Right lobe of liver (tissue), 6 donors: ENCODE results near the gene PNPLA1. TPM values are rescaled to one million over a fixed set of nuclear protein-coding genes. Genes with fewer than 3 reads are reported as not detected.

Experiments used
- ATAC-seq, 4 donors: fragments of 200-7000 bp; cut with Tn5 transposase; one replicate each; pipeline ENCODE4 v1.9.1; 2020; ENCODE audit warnings: mild to moderate bottlenecking in 4 of 4, moderate library complexity in 4 of 4
- DNase-seq, 3 donors: peaks; one replicate each; pipeline ENCODE4 v3.0.0-alpha.2; 2020
- H3K27ac ChIP-seq, 3 donors: fragments of 200-600 bp; one replicate each; pipeline ENCODE4 v1.8.0; 2022
- H3K27me3 ChIP-seq, 2 donors: fragments of 200-600 bp; one replicate each; pipeline ENCODE4 v1.8.0; 2022
- H3K36me3 ChIP-seq, 4 donors: fragments of 200-600 bp; sonication (generic) in 1 of 4; one replicate each; pipeline versions ENCODE4 v1.5.1 to v1.8.0; 2017 to 2022; ENCODE audit warnings: control low read depth in 1 of 4
- H3K4me1 ChIP-seq, 4 donors: fragments of 200-600 bp; sonication (generic) in 1 of 4; one replicate each; pipeline versions ENCODE4 v1.5.1 to v1.8.0; 2017 to 2022; ENCODE audit warnings: control low read depth in 1 of 4
- H3K4me3 ChIP-seq, 3 donors: fragments of 200-600 bp; one replicate each; pipeline ENCODE4 v1.8.0; 2022
- H3K9me3 ChIP-seq, 4 donors: fragments of 200-600 bp; sonication (generic) in 1 of 4; one replicate each; pipeline versions ENCODE4 v1.5.1 to v1.8.0; 2017 to 2022; ENCODE audit warnings: control low read depth in 1 of 4
- CTCF ChIP-seq, 4 donors: fragments of 200-600 bp in 3 of 4; fragments of 450-650 bp in 1 of 4; IDR thresholded peaks; one replicate each; pipeline versions ENCODE4 v1.5.1 to v1.8.0; 2016 to 2022; ENCODE audit warnings: antibody characterized with exemption in 4 of 4, mild to moderate bottlenecking in 2 of 4
- POLR2A ChIP-seq: fragments of 450-650 bp; IDR thresholded peaks from one replicate; pipeline ENCODE4 v1.6.1; 2017; ENCODE audit warnings: antibody characterized with exemption, mild to moderate bottlenecking
- whole genome bisulfite sequencing: methylation state at CpG from one replicate; pipeline ENCODE4 v1.1.6; 2018; ENCODE audit warnings: low coverage, low lambda C conversion rate; ENCODE audit not compliant: insufficient coverage; ENCODE audit errors: missing lambda C conversion rate; 5-methylcytosine and 5-hydroxymethylcytosine counted together
- intact Hi-C, 2 donors: fragments of 100-400 bp; cut with DNase I; formaldehyde crosslinking; loops; one replicate each; pipeline versions ENCODE4 v1.11.2 to v1.14.1; 2022
- total RNA-seq, 6 experiments: library from RNA; depleted of rRNA in 2 of 6; stranded (reverse); fragments of >200 nt in 2 of 6; fragmentation: NEBNext Ultra II Directional in 3 of 6; extraction: Animal tissue kit (Norgen Biotek cat#: 25700) in 3 of 6; gene quantifications; one replicate each; pipeline versions ENCODE4 v1.1.0 to v1.2.4, GENCODE V29; 2016 to 2023
- donor health status: DM: no; HTN: yes; CAD: no.
- donor health status: DM: no; HTN: no; CAD: no.
- donor health status: DM: no; HTN: no; CAD: no.
- donor health status: DM: no; HTN: yes; CAD: no.
- donor health status: DM: no; HTN: yes; CAD: no.

Gene PNPLA1
- total RNA-seq, 6 experiments from 2014 or later, result not detected

- WGBS, result 44% methylated on average over 3 of the region's 8 CpGs
- H3K36me3 ChIP-seq, result no peaks in the 10 kb centered on the region
- H3K27me3 ChIP-seq, result no peaks in the 10 kb centered on the region
- H3K27ac ChIP-seq, result no peak overlapping the region
- no peak overlapping the region for H3K4me3 ChIP-seq
- TF ChIP-seq CTCF (IDR thresholded peaks at IDR 0.05) (no peak), POLR2A (no peak)
- intact Hi-C loops, result no loop called here
- no peak for DNase-seq
- no peaks in the 10 kb centered on the region for H3K9me3 ChIP-seq
- H3K4me1 ChIP-seq, result no peaks in the 10 kb centered on the region
- no peak for ATAC-seq
Measured at GRCh38 chr6:36272234-36272633, 2.4 kb downstream of the PNPLA1 start.

- intact Hi-C loops, result no loop called here
- no peaks in the 10 kb centered on the region for H3K4me1 ChIP-seq
- TF ChIP-seq POLR2A (no peak), CTCF (IDR thresholded peaks at IDR 0.05) (no peak)
- H3K27me3 ChIP-seq, result no peaks in the 10 kb centered on the region
- H3K27ac ChIP-seq, result no peak overlapping the region
- 93% methylated on average over 5 of the region's 5 CpGs for WGBS
- H3K9me3 ChIP-seq, result no peaks in the 10 kb centered on the region
- no peak overlapping the region for H3K4me3 ChIP-seq
- no peak for ATAC-seq
- H3K36me3 ChIP-seq, result no peaks in the 10 kb centered on the region
- DNase-seq, result no peak
Measured at GRCh38 chr6:36273067-36273466, 3.2 kb downstream of the PNPLA1 start.

- H3K36me3 ChIP-seq, result no peaks in the 10 kb centered on the region
- H3K9me3 ChIP-seq, result no peaks in the 10 kb centered on the region
- DNase-seq (no peak), ATAC-seq (no peak)
- intact Hi-C loops, result no loop called here
- 64% methylated on average over 15 of the region's 15 CpGs for WGBS
- no peaks in the 10 kb centered on the region for H3K27me3 ChIP-seq
- H3K4me3 ChIP-seq, result no peak overlapping the region
- H3K4me1 ChIP-seq, result no peaks in the 10 kb centered on the region
- H3K27ac ChIP-seq, result no peak overlapping the region
- no peak for TF ChIP-seq CTCF (IDR thresholded peaks at IDR 0.05)
- TF ChIP-seq POLR2A, result no peak
Measured at GRCh38 chr6:36273802-36274514, 4.1 kb downstream of the PNPLA1 start.

- Histone ChIP-seq H3K27me3 (no peaks in the 10 kb centered on the region), H3K4me3 (no peak overlapping the region), H3K4me1 (no peaks in the 10 kb centered on the region), H3K36me3 (no peaks in the 10 kb centered on the region), H3K9me3 (no peaks in the 10 kb centered on the region), H3K27ac (no peak overlapping the region)
- ATAC-seq (no peak), DNase-seq (no peak)
- no peak for TF ChIP-seq CTCF (IDR thresholded peaks at IDR 0.05)
- intact Hi-C loops, result no loop called here
- 54% methylated on average over 11 of the region's 13 CpGs for WGBS
Measured at GRCh38 chr6:36276581-36277536, 7.0 kb downstream of the PNPLA1 start.
